Jurkat, Clone E6-1 (cell line): ENCODE results near the gene RETREG3.

Experiments used
- DNase-seq: peaks from one replicate; pipeline ENCODE4 v3.0.0-alpha.2; 2011; ENCODE audit warnings: low read depth, low spot score
- H3K4me3 ChIP-seq: 2 replicates; pipeline ENCODE4 v1.5.1; 2011; ENCODE audit warnings: mild to moderate bottlenecking, low read length, control low read depth, moderate library complexity

The RETREG3 gene

DNA sequence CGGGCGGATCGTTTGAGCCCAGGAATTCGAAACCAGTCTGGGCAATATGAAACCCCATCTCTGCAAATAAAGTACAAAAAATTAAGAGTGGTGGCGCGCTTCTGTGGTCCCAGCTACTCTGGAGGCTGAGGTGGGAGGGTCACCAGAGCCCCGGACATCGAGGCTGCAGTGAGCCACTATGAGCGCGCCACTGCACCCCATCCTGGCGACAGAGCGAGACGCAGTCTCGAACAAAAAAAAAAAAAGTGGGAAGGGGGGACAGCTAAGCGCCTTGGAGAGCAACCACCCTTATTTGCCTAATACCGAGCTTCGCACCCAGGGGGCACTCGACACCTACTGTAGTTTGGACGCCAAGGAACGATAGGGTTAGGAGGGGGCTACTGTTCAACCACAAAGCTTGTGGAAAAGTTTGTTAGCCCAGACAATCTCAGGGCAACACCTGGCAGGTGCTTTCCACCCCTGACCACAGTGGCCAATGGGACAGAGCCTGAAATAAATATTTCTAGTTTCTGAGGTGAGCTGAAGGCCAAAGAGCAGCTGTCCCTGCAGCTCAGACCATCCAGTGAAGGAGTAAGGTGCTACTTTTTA lies 30.8 kb downstream of the RETREG3 start:
- DNase-seq, result peak; percentile 68
- H3K4me3 ChIP-seq, result peak overlapping the region; percentile 68

DNA sequence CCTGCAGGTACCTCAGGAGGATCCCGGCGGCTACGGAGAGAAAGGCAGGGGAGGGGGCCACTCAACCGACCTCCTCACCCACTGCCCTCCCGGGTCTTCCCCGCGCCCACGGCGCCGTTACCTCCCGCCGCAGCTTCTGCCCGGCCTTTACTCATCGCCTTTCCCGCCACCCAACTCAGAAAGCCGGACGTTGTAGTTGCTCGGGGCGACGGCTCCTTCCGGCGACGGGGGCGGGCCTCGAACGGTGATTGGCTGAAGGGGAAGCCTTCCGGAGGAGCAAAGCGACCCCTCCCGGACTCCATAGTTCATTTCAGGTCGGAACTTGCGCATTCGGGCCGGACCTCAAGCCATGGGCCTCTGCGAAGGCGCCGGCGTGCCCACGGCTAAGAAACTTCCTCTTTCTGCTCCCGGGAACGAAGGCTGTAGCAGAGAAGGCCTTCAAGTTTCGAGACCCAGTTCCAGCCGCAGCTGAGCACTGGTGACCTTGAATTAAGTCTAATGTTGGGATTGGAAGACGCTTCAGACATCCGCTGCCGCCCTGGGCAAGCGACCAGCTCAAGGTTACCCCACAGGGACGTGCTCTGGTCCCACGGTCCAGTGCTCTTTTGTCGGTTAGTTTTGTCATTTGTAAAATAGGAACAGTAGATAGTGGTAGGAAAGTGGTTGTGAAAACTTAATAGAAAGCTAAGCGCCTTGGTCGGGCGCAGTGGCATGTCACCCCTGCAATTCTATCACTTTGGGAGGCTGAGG lies 31.5 kb downstream of the RETREG3 start, which contains the start of gene PSMC3IP:
PSMC3IP (minus strand) TSS at position 198 of the 750 bp plus-strand sequence; CDS start at position 155, 43 bp downstream.
- peak; percentile 86 for DNase-seq
- H3K4me3 ChIP-seq, result peak within 1 kb of the TSS; percentile 68

DNA sequence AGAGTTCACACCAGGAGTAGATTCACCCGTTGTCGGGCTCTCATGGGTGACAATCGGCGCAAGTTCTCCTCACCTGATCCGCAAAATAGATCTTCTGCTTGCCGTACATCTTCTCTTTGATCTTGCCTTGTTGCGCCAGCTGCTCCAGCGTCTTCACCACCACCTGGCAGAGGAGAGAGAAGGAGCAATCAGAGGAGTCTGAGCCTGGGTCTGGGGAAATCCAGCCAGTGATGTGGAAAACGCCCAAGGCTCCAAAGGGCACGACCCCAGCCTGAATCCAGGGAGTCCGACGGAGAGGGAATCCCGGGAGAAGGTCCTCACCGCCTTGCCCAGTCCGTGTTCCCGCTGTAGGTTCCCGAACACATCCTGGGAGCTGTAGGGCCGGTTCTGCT lies 32.0 kb downstream of the RETREG3 start:
- H3K4me3 ChIP-seq, result peak overlapping the region; percentile 68
- DNase-seq, result peak; percentile 34

GRCh38 chr17:42574463-42574862 lies 34.7 kb downstream of the RETREG3 start:
- no peak overlapping the region for H3K4me3 ChIP-seq
- DNase-seq, result no peak

GRCh38 chr17:42573095-42573494 lies 36.1 kb downstream of the RETREG3 start:
- no peak for DNase-seq
- no peak overlapping the region for H3K4me3 ChIP-seq

- no peak overlapping the region for H3K4me3 ChIP-seq
- DNase-seq, result no peak
Observed at GRCh38 chr17:42571435-42572225, 37.5 kb downstream of the RETREG3 start.

DNA sequence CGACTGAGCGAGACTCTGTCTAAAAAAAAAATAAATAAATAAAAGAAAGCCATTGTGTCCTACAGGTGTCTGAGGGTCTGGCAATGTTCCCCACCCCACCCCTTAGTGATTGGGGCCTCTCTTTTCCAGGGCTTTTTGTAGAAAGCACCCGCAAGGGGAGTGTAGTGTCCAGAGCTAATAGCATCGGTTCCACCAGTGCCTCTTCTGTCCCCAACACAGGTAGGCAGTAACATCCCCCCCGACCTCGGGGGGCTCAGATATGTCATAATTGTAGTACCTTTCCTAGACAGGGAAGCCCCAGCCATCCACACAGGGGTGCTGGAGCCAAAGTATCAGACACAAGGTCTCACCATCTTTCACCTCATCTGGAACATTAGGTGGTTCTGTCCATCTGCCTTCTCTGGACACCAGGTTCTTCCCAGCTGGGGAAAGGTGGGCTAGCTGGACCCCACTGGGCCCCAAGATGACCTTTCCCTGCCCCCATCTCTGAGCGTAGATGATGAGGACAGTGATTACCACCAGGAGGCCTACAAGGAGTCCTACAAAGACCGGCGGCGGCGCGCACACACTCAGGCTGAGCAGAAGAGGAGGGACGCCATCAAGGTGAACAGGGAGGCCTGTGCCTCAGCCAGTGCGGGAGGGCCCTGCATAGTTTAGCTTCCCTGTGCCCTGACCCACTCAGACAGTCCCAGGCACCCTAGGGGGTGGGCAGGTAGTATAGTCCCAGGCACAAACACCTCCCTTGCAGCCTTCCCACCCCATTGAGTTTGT lies 40.6 kb downstream of the RETREG3 start:
- H3K4me3 ChIP-seq, result no peak overlapping the region
- DNase-seq, result no peak

DNA sequence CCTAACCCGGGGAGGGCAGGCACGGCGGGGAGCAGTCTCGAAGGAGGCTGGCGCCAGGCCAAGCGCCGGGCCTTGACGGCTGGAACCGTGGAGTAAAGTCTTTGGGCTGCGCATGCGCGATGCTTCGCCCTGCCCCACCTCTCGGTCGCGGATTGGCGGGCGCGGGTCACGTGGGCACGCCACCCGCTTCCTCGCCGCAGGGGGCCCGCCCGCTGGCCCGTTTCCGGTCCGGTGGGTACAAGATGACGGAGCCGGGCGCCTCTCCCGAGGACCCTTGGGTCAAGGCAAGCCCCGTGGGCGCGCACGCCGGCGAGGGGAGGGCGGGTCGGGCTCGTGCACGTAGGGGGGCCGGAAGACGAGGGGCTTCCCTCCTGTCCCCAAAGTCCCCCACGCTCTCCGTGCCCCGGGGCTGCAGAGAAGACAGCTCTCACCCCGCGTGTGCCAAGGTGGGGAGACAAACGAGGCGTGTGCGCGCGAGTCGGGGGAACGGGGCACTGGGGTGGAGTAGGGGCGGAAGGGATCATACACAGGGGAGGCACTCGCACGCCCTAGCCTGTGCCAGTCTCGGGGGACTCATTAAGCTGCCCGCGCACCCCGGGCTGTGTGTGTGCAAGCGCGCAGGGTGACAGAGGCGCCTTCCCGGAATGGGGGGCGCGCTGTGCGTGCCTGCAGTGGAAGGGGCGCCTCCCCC lies 42.1 kb downstream of the RETREG3 start, which contains the start of gene MLX:
MLX (plus strand) TSS at position 218 of the 691 bp plus-strand sequence; CDS start at position 243, 25 bp downstream.
- peak; percentile 83 for DNase-seq
- H3K4me3 ChIP-seq, result peak within 1 kb of the TSS; percentile 58

DNA sequence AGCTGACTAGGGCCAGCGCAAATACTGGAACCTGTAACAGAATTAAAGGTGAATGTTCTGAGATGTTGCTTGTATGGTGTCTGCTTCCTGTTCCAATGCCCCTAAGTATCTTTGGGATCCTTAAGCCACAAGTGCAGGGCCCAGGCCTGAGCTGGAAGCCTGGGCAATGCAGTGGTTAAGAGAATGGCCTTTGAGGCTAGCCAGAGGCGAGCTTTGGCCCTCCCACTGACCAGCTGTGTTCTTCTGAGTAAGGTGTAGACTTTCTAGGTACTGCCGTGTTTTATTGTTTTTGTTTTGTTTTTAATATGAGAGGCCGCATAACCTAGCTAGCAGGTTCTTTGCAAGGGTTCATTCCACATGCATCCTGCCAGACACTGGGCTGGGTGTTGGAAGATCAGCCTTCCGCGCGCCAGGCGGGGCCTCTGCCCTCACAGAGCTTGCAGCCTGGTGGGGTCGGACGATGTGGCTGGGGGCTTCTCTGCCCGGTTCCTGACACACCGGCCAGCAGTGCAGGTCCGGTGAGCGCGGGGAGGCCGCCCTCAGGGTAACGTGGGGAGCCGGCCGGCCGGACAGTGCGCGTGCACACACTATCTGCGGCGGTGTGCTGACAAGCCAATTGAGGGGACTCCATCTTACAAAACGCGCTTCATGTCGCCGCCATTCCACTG lies 42.8 kb downstream of the RETREG3 start:
- peak overlapping the region; percentile 58 for H3K4me3 ChIP-seq
- DNase-seq, result no peak

GRCh38 chr17:42565523-42566214 lies 43.5 kb downstream of the RETREG3 start:
- H3K4me3 ChIP-seq, result no peak overlapping the region
- DNase-seq, result no peak

DNA sequence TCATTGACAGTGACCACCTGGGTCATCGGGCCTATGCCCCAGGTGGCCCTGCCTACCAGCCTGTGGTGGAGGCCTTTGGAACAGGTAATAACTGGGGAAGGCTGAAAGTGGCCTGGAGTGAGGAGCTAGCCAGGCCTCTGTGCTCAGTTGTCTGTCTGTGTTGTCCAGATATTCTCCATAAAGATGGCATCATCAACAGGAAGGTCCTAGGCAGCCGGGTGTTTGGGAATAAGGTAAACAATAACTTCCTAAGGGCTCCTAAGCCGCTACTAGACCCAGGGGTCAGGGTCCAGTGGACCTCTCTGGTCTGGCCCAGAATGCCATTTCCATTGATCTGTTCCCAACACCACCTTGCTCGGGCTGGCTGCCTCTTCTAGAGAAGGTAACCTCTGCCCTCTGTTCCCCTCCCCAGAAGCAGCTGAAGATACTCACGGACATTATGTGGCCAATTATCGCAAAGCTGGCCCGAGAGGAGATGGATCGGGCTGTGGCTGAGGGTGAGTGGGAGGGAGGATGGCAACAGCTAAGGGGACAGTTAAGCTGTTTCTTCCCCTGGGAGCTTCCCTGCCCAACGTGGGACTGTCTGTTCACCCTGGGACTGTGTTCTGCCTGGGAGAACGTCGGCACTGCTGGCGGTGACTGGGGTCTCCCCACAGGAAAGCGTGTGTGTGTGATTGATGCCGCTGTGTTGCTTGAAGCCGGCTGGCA lies 44.2 kb downstream of the RETREG3 start:
- H3K4me3 ChIP-seq, result no peak overlapping the region
- no peak for DNase-seq

- no peak for DNase-seq
- H3K4me3 ChIP-seq, result no peak overlapping the region
Observed at GRCh38 chr17:42563950-42564349, 45.2 kb downstream of the RETREG3 start.

DNA sequence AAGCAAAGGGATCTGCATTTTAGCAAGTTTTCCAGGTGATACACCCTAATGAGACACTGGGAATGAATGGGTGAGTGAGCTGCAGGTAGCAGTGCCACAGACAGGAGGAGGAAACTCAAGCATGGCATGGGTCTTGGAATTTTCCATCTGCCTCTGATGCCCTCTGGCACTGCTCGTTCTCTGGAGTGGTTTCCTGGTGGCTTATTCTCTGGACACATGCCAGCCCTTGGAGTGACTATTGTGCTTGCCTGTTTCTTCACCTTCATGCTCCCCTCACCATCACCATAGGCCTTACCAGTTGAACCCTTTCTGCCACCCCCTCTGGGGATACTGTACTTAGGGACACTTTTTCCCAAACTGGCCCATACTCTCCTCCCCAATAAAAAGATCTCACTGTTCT lies 45.6 kb downstream of the RETREG3 start:
- no peak for DNase-seq

DNA sequence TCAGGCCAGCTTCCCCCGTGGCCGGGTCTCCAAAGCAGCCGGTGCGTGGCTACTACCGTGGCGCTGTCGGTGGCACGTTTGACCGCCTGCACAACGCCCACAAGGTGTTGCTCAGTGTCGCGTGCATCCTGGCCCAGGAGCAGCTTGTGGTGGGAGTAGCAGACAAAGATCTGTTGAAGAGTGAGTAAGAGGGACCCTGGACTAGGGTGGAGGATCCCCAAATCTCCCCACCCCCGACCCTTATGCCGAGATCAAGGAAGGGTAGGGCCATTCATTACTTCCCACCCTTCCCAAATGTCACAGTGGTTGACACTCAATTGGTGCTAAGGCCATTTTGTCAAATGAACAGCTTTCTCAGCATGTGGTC lies 46.0 kb downstream of the RETREG3 start:
- DNase-seq, result no peak
- H3K4me3 ChIP-seq, result peak overlapping the region; percentile 98

More for the DNA sequence above, 45.6 kb downstream of the RETREG3 start:
- H3K4me3 ChIP-seq, result peak overlapping the region; percentile 98

DNA sequence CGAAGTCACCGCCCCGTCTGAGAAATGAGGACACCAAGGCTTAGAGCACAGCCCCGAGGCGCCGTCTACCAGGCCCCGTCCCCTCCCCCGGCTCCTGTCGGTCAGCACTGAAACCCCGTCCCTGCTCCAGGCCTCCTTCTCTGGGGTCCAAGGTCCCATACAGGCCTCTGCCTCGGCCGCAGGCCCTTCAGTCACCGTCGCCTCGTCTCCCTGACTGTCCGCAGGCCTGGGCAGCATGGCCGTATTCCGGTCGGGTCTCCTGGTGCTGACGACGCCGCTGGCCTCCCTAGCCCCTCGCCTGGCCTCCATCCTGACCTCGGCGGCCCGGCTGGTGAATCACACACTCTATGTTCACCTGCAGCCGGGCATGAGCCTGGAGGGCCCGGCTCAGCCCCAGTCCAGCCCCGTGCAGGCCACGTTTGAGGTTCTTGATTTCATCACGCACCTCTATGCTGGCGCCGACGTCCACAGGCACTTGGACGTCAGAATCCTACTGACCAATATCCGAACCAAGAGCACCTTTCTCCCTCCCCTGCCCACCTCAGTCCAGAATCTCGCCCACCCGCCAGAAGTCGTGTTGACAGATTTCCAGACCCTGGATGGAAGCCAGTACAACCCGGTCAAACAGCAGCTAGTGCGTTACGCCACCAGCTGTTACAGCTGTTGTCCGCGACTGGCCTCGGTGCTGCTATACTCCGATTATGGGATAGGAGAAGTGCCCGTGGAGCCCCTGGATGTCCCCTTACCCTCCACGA lies 46.6 kb downstream of the RETREG3 start:
- peak overlapping the region; percentile 98 for H3K4me3 ChIP-seq
- no peak for DNase-seq

GRCh38 chr17:42561897-42562387 lies 47.2 kb downstream of the RETREG3 start, which contains the start of gene COASY:
Gene COASY, plus strand, starts transcription at chr17:42562148. Its CDS starts 475 bp downstream, at chr17:42562623.
- DNase-seq, result peak; percentile 96
- H3K4me3 ChIP-seq, result peak within 1 kb of the TSS; percentile 98
